IPS DF 4.7 (cell line): ENCODE measurements around the gene SYT14.
"Not testable (repeated sequence)": the region's sequence is repeated elsewhere in the genome, so short reads cannot be mapped to it uniquely, and the experiment has no call there.

Experiments
- DNase-seq: peaks from one replicate; pipeline ENCODE4 v3.0.0-alpha.2; 2013; ENCODE audit warnings: low spot score; ENCODE audit errors: extremely low read depth

SYT14 gene

DNA sequence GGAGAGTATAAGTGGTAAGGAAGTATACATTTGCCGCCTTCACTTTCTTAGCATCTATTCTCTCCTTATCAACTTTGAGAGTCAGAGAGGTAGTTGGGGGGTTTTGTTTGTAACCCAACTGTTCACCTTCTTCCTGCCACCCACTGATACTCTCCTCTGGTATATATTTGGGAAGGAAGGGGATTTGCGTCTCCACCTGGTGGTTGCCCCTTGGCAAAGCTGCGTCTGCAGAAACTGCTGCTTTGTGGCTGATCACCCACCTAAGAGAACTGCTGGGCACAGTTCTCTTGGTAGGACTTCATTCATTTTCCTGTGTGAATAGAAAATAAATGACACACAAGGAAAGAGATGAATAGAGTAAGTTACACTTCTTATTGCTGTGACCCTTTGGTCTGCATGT lies 87.0 kb downstream of the SYT14 start:
- peak; percentile 7 for DNase-seq

DNA sequence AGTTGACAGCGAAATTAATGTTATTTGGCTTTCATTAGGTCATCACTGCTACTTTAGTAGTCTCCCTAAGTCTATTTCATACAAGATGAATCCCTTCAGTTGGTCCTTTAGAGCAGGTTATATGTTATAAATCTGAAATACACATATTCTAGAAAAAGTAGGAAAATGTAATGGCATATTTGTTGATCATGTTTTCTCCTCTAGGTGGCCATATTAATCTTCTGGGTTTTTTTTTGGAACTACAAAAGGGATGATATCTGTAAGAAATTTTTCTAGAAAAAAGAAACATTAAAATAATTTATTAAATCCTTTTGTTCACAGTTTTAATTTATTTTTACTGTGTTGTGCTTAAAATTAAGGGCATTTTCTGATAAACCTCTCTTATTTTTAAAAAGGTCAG lies 87.9 kb downstream of the SYT14 start:
- DNase-seq, result no peak

DNA sequence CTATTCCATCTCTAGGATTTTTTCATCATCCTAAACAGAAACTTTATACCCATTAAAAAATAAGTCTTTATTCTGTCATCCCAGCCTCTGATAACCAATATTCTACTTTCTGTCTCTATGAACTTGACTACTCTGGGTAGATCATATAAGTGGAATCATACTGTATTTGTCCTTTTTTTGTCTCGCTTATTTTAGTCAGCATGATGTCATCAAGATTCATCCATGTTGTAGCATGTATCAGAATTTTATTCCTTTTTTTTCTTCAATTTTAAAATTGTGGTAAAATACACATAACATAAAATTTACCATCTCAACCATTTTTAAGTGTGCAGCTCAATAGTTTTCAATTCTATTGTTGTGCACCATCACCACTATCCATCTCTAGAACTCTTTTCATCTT lies 90.0 kb downstream of the SYT14 start:
- no peak for DNase-seq

DNA sequence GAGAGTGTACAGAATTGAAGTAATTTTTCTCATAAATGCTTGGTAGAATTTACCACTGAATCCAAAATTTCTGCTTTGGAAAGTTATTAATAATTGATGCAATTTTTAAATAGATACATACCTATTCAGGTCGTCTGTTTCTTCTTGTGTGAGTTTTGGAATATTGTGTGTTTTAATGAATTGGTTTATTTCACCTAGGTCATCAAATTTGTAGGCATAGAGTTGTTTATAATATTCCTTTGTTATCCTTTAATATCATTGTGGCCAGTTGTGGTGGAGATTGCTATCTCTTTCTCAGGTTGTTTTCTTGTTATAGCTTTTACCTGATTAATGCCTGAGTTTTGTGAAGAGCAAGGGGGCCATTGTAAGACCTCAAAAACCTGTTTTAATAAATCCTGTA lies 93.5 kb downstream of the SYT14 start:
- DNase-seq, result no peak

DNA sequence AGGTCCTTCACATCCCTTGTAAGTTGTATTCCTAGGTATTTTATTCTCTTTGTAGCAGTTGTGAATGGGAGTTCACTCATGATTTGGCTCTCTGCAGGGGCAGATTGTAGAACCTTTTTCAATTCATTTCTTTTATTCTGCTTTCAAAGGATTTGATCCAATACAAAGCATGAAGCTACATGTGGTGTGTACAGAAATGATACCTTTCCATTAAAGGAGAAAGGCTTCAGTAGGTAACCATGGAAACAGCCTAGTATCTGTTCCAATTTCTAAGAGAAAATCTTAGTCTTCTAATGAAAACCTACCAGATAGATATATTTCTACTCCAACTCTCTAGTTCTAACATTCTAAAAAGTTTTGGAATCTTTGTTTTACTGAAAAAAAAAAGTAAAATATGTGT lies 105.0 kb downstream of the SYT14 start:
- DNase-seq, result no peak

DNA sequence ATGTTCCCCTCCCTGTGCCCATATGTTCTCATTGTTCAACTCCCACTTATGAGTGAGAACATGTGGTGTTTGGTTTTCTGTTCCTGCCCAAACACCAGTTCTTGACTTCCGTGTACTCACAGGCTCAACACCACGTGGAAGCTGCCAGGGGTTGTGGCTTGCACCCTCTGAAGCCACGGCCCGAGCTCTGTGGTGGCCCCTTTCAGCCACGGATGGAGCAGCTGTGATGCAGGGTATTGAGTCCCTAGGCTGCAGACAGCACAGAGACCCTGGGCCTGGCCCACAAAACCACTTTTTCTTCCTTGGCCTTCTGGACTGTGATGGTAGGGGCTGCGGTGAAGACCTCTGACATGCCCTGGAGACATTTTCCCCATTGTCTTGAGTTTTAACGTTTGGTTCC lies 111.6 kb downstream of the SYT14 start:
- no peak for DNase-seq

DNA sequence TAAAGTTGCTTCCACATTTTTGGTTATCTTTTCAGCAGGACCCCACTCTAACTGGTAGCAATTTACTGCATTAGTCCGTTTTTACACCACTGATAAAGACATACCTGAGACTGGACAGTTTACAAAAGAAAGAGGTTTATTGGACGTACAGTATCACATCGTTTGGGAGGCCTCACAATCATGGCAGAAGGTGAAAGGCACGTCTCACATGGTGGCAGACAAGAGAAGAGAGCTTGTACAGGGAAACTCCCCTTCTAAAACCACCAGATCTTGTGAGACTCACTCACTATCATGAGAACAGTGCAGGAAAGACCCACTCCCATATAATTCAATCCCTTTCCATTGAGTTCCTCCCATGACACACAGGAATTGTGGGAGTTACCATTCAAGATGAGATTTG lies 112.5 kb downstream of the SYT14 start:
- DNase-seq, result not testable (repeated sequence)

DNA sequence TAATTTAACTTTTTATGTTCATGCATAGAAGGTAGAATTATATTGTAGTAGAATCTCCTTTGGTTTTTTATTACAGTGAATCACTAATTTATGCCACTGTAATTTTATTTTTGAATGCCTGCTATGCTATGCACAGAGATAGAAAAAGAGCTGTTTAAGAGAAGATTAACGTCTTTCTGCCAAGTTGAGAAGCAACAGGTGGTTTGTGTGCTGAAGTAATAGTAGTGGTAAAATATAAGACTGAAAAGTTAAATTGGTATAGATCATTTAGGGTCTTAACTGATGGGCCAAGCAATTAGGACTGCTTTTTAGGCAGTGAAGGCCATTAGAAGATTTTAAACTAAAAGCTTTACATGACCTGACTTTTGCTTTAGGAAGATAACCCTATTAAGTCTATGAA lies 115.1 kb downstream of the SYT14 start:
- no peak for DNase-seq

DNA sequence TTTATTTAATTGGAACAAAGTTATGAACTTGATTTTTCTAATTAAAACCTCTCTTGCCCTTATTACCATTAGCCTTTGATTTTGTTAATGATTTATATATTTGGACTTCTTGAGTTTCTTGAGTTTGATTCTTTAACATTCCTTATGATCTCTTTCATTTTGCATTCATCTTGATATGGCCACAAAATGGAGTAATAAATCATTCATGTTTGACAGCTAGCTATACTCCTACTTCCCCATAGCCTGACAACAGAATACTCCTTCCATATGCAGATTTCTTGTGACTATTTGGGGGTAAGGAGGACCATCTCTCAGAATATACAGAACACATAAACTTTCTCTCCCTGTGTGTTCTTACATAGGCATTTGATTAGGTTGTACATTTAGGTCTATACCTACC lies 119.6 kb downstream of the SYT14 start:
- no peak for DNase-seq

DNA sequence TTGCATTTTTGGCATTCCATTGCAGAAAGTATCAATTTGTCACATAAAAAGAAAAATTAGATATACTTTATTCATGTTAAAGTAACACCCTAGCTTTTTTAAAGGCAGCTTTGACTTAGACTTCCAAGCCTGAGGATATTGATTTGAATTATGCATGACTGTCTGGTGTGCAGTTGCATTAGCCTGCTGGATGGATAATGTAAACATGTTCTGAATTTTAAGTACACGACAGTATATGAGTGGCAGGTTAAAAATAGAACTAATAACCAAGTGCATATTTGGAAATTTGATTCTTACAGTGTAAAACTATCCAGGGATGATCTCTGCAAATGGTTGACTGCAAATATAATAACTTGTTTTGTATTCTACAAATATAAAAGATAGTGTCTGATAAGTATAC lies 124.0 kb downstream of the SYT14 start:
- no peak for DNase-seq

DNA sequence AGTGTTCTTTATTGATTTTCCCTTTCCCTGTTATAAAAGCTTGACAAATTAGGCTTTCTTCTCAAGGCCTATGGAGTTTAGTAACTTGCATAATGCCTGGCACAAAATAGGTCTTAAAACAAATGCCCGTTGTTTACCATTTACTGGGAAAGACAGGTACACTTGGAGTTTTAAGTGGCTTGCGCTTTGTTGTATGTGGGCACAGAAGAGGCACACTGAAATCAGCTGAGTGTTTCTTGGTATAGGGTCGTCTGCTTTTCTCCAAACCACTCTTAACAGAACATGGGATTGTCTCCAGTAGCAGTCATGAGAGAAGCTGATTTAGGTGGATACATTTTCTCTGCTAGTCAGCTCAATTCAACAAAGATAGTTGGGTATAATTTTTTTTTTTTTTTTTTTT lies 132.5 kb downstream of the SYT14 start:
- no peak for DNase-seq

DNA sequence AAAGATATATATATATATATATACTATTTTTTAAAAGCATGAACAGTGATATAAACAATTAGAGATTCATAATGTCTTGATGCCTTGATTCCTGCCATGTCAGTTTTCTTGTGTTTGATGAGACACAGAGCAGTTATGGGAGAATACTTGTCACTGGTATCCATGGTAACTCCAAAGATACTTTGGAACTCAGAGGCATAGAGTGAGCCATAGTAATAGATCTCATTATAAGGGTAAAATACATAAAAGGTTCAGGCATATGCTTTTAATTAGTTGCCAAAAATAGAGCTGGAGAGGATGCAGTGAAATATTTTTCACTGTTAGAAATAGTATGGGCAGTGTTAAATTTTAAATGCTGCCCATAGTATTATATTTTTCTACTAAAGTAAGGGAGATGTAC lies 134.1 kb downstream of the SYT14 start:
- no peak for DNase-seq

DNA sequence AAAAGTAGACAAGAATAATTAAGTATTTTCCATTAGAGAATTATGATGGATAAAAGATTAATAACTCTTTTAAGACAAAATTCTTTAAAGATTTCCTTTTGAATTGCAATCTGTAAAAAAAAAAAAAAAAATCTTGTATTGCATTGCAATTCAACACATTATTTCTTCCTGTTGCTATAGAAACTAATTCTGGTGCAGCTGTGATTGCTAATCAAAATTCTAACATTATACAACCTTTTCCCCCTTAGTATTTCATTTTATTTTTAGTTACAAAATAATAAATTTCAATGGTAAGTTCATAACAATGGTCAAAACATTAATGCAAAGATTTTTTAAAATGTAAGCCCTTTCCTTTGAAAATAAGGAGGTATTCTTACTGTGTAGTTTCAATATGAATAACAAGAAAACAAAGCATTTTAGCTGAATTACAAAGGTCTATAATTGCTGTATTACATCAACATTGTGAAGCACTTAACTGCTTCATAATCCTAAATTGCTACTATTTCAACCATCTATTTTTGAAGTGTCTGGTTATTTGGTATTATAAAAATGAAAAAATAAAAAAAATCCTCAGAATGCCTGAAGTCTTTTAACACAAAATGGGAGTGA lies 135.0 kb downstream of the SYT14 start:
- DNase-seq, result no peak

DNA sequence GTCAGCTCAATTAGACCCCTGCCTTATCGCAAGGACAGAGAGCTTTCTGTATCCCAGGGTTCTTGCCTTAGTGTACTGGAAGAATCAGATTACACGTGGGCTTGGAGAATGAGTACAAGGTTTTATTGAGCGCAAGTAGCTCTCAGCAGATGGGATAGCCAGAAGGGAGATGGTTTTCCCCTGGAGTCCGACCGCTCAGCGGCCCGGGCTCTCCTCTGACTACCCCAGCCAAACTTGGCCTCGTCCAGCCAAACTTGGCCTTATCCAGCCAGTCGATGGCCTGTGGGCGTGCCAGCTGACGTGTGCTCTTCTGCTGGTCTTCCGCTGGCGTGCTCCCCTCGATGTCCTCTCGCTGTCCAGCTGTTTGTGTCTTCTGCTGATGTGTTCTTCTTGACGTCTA lies 136.9 kb downstream of the SYT14 start:
- no peak for DNase-seq

DNA sequence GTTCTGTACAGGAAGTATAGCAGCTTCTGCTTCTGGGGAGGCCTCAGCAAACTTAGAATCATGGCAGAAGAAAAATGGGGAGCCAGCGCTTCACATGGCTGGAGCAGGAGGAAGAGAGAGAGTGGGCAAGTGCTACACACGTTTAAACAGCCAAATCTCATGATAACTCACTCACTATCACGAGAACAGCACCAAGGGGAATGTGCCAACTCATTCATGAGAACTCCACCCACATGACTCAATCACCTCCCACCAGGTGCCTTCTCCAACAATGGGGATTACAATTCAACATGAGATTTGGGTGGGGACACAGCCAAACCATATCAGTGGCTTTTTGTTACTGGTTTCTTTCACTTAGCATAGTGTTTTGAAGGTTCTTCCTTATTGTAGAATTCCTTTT lies 138.6 kb downstream of the SYT14 start:
- DNase-seq, result no peak

DNA sequence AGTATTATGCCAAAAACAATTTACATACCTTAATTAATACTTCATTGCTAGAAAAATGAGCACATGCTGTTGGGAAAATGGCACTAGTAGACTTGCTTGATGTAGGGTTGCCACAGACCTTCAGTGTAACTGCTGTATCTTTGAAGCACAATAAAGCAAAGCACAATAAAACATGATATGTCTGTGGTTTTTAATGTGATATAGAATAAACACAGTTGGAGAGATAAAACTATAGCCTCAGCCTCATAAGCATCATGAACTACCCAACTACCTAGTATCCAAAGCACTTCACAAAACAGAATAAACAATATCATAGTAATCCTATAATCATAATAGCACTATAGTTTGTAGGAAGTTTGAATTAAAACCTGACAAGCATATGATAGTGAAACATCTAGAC lies 143.5 kb downstream of the SYT14 start:
- no peak for DNase-seq

DNA sequence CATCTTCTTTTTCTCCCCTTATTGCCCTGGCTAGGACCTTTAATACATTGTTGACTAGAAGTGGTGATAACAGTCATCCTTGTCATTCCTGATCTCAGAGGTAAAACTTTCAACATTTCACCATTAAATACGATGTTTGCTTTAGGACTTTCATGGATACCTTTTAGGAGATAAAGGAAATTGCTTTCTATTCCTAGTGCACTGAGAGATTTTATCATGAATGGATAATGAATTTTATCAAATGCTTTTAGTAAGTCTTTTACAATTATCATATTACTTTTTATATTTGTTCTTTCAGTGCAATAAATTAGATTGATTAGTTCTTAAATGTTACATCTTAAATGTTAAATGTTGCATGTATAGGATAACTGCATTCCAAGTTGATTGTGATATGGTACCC lies 147.3 kb downstream of the SYT14 start:
- no peak for DNase-seq

DNA sequence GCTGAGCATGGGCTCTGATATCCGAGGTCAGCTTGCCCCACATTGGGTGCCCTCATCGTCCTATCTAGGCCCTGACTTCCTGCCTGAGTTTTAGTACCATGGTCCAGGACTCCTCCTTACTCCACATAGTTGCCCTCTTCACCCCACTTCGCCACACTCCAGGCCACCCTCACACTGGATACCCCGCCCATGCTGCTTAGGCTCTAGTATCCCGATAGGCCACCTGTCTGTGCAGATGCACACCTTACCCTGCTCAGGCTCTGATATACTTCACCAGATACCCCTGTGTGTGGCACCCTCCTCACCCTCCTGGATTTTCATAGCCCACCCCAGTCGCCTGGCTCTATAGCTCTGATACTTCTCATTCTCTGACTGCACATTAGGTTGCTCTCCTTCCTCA lies 149.0 kb downstream of the SYT14 start:
- no peak for DNase-seq

DNA sequence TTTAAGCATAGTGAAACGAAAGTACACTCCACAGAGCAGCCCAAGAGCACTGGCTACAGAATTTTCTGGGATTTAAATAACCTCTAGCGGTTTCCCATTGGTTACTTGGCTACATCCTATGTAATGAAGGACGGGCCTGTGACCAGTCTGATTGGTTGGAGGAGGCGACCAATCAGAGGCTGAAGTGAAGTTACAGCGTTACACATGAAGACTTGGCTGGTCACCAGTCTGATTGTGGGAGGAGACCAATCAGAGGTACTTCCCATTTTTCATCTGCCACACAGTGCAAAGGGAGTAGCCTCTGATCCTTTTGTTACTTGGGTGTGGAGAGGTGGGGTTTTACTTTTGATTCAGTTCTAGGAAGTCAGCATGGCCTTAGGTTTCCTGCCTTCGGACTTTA lies 151.8 kb downstream of the SYT14 start:
- no peak for DNase-seq

DNA sequence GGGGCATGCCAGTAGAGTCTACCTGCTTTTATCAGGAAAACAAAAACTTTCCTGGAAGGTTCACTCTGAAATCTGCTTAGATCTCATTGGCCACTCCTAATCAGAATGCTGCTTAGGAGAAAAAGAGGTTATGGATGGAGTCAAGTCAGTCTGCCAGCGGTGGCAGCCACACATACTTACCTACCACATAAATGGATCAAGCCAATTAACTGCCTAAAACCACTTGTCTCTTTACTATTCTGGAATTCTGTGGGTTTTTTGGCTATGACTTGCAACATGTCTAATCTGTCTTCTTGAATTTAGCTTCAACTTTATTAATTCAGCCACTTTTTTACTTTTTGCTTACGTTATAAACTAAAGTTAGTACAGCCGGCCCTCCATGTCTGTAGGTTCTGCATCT lies 154.3 kb downstream of the SYT14 start:
- DNase-seq, result no peak

DNA sequence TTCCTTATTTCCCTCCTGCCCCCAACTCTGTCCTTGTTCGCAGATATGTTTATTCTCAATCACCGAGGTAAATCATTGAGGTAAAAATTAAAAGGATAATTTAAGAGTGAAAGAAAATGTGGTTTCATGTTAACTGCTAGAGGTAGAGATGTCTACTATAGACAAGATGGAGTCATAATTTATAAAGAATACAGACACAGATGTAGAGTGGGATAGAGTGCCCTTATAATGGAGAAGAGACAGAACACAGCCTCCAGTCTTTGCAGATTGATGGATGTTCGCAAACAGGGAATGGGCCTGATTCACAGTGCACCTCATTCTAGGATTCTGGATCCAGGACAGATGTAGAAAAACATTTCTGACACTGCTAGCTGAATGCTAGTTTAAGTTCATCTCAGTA lies 155.4 kb downstream of the SYT14 start:
- DNase-seq, result no peak

DNA sequence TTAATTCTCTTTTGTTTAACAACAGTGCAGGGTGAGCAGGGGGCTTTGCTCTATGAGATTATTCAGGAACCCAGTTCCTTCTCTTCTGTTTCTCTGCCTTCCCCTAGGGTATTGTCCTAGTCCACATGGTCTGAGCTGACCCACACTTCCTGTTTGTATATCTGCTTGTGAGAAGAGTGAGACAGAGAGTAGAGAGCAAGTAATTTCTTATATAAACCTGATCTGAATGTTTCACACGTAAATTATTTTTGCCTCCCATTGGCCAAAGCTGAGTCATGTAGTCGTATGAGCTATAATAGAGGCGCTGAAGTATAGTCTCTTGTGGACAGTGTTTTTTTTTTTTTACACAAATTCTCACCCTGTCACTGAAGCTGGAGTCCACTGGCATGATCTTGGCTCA lies 160.3 kb downstream of the SYT14 start:
- DNase-seq, result no peak

DNA sequence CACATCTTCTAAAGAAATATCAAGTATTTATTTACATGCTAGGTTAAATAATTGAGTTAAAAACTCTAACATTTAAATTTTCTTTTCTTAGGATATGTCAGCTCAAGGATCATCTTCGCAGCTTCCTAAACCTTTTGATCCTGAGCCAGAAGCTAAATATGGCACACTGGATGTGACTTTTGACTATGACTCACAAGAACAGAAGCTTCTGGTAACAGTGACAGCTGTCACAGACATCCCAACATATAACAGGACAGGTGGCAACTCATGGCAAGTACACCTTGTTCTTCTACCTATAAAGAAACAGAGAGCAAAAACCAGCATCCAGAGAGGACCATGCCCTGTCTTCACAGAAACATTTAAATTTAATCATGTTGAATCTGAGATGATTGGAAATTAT lies 161.9 kb downstream of the SYT14 start:
- no peak for DNase-seq

DNA sequence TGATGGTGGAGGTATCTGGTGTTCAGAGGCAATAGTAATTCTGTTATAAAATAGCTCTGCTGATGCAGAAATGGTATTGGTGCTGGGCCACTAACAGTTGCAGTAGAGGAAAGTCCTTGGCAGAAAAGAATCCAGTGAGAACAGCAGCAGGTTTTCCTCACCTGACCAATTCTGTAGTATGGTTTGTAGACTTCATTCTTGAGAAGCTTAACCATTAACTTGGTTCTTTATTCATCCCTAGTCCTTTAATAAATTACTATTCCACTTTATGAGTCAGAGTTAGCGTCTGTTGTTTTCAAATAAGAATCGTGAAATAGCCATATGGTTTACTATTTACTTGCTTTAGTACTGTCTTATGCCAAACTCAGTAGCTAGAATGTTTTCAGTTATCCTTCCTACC lies 166.1 kb downstream of the SYT14 start:
- DNase-seq, result no peak
